ENCODE measurements around the gene BNC2. TPM values are rescaled to one million over a fixed set of nuclear protein-coding genes. Genes with fewer than 3 reads are reported as not detected.

Gene BNC2
- total and polyA plus RNA-seq, 2 donors (not counting 1 experiment from before 2014, with no cell fraction given), result 34.7 to 39.1 TPM

- Histone ChIP-seq H3K27ac (ENCODE audit: insufficient read depth, low read length) (no peak overlapping the region), H3K9me3 (ENCODE audit: control insufficient read depth, insufficient read depth, low read depth, low read length) (no peaks in the 10 kb centered on the region), H3K4me3 (replicated peaks in 1 of 4; ENCODE audit: control extremely low read depth in 1 of 4, insufficient read depth in 1 of 4, low read depth in 3 of 4, low read length in 4 of 4) (no peak overlapping the region), H2AFZ (ENCODE audit: low read length) (no peak overlapping the region), H3K36me3 (ENCODE audit: control insufficient read depth, insufficient read depth, low read length) (peaks cover 3% of the 10 kb centered on the region), H3K79me2 (ENCODE audit: control insufficient read depth, insufficient read depth, low read length) (no peaks in the 10 kb centered on the region), H3K27me3 (ENCODE audit: control insufficient read depth, insufficient read depth, low read length) (no peaks in the 10 kb centered on the region), H3K4me2 (ENCODE audit: extremely low read depth, insufficient read depth, low read length) (no peak overlapping the region), H4K20me1 (ENCODE audit: control insufficient read depth, extremely low read depth, insufficient read depth, low read length) (no peaks in the 10 kb centered on the region), H3K9ac (ENCODE audit: insufficient read depth, low read length) (no peak overlapping the region), H3K4me1 (ENCODE audit: control insufficient read depth, extremely low read depth, insufficient read depth, low read length) (peaks cover 15% of the 10 kb centered on the region)
- TF ChIP-seq EZH2 (IDR thresholded peaks at IDR 0.05; ENCODE audit: low read length, missing control alignments), result no peak
- TF ChIP-seq CTCF (conservative IDR thresholded peaks at IDR 0.05 in 1 of 2, IDR thresholded peaks at IDR 0.05 in 1 of 2; ENCODE audit: low read depth in 1 of 2, low read length in 2 of 2), result no peak
- no peak for DNase-seq (ENCODE audit: low read depth in 2 of 2)
Observed at GRCh38 chr9:16499892-16500291, 370.6 kb downstream of the BNC2 start.

- no peaks in the 10 kb centered on the region for H3K79me2 ChIP-seq (ENCODE audit: control insufficient read depth, insufficient read depth, low read length)
- H2AFZ ChIP-seq (ENCODE audit: low read length), result no peak overlapping the region
Observed at GRCh38 chr9:16496908-16497307, 373.6 kb downstream of the BNC2 start.

GRCh38 chr9:16487915-16488314, 382.6 kb downstream of the BNC2 start:
- Histone ChIP-seq H2AFZ (ENCODE audit: low read length) (no peak overlapping the region), H3K4me2 (ENCODE audit: extremely low read depth, insufficient read depth, low read length) (no peak overlapping the region), H3K4me3 (replicated peaks in 1 of 4; ENCODE audit: control extremely low read depth in 1 of 4, insufficient read depth in 1 of 4, low read depth in 3 of 4, low read length in 4 of 4) (no peak overlapping the region), H3K27me3 (ENCODE audit: control insufficient read depth, insufficient read depth, low read length) (no peaks in the 10 kb centered on the region), H3K27ac (ENCODE audit: insufficient read depth, low read length) (no peak overlapping the region), H3K9ac (ENCODE audit: insufficient read depth, low read length) (no peak overlapping the region), H3K9me3 (ENCODE audit: control insufficient read depth, insufficient read depth, low read depth, low read length) (no peaks in the 10 kb centered on the region), H4K20me1 (ENCODE audit: control insufficient read depth, extremely low read depth, insufficient read depth, low read length) (no peaks in the 10 kb centered on the region), H3K79me2 (ENCODE audit: control insufficient read depth, insufficient read depth, low read length) (no peaks in the 10 kb centered on the region), H3K4me1 (ENCODE audit: control insufficient read depth, extremely low read depth, insufficient read depth, low read length) (no peaks in the 10 kb centered on the region), H3K36me3 (ENCODE audit: control insufficient read depth, insufficient read depth, low read length) (no peaks in the 10 kb centered on the region)
- DNase-seq (ENCODE audit: low read depth in 2 of 2), result no peak
- no peak for TF ChIP-seq CTCF (conservative IDR thresholded peaks at IDR 0.05 in 1 of 2, IDR thresholded peaks at IDR 0.05 in 1 of 2; ENCODE audit: low read depth in 1 of 2, low read length in 2 of 2)
- no peak for TF ChIP-seq EZH2 (IDR thresholded peaks at IDR 0.05; ENCODE audit: low read length, missing control alignments)

More at GRCh38 chr9:16496908-16497307, 373.6 kb downstream of the BNC2 start:
- no peak for TF ChIP-seq EZH2 (IDR thresholded peaks at IDR 0.05; ENCODE audit: low read length, missing control alignments)
- TF ChIP-seq CTCF (conservative IDR thresholded peaks at IDR 0.05 in 1 of 2, IDR thresholded peaks at IDR 0.05 in 1 of 2; ENCODE audit: low read depth in 1 of 2, low read length in 2 of 2), result no peak
- H4K20me1 ChIP-seq (ENCODE audit: control insufficient read depth, extremely low read depth, insufficient read depth, low read length), result no peaks in the 10 kb centered on the region
- peaks cover 3% of the 10 kb centered on the region for H3K36me3 ChIP-seq (ENCODE audit: control insufficient read depth, insufficient read depth, low read length)
- peaks cover 13% of the 10 kb centered on the region for H3K4me1 ChIP-seq (ENCODE audit: control insufficient read depth, extremely low read depth, insufficient read depth, low read length)
- no peaks in the 10 kb centered on the region for H3K9me3 ChIP-seq (ENCODE audit: control insufficient read depth, insufficient read depth, low read depth, low read length)
- H3K4me3 ChIP-seq (replicated peaks in 1 of 4; ENCODE audit: control extremely low read depth in 1 of 4, insufficient read depth in 1 of 4, low read depth in 3 of 4, low read length in 4 of 4), result no peak overlapping the region
- no peak overlapping the region for H3K27ac ChIP-seq (ENCODE audit: insufficient read depth, low read length)
- H3K9ac ChIP-seq (ENCODE audit: insufficient read depth, low read length), result no peak overlapping the region
- no peak overlapping the region for H3K4me2 ChIP-seq (ENCODE audit: extremely low read depth, insufficient read depth, low read length)
- no peaks in the 10 kb centered on the region for H3K27me3 ChIP-seq (ENCODE audit: control insufficient read depth, insufficient read depth, low read length)
- no peak for DNase-seq (ENCODE audit: low read depth in 2 of 2)

All from fibroblast of lung (primary cell).